NOMO-1 treated with dmso at 0.1 percent for 144 hours (cell line): ENCODE data around the gene CROCC2.
"Not testable (repeated sequence)": the region's sequence is repeated elsewhere in the genome, so short reads cannot be mapped to it uniquely, and the experiment has no call there.

Experiments
- DNase-seq: peaks from one replicate; lab custom pipeline; 2025; ENCODE audit not compliant: unreplicated experiment; lab: John Stamatoyannopoulos, UW

Gene CROCC2

GRCh38 chr2:240964704-240965295, 58.7 kb downstream of the CROCC2 start:
- DNase-seq = no peak

GRCh38 chr2:240965296-240965904, 59.3 kb downstream of the CROCC2 start:
- DNase-seq = no peak

- no peak for DNase-seq
Observed at GRCh38 chr2:240965905-240966456, 59.8 kb downstream of the CROCC2 start.

GRCh38 chr2:240966457-240966905, 60.3 kb downstream of the CROCC2 start:
- no peak for DNase-seq

- peak; percentile 23 for DNase-seq
Observed at GRCh38 chr2:240966906-240967680, 61.0 kb downstream of the CROCC2 start.

- DNase-seq = no peak
Observed at GRCh38 chr2:240967681-240968621, 61.8 kb downstream of the CROCC2 start.

- DNase-seq = no peak
Observed at GRCh38 chr2:240968731-240969624, 62.8 kb downstream of the CROCC2 start.

GRCh38 chr2:240970104-240970503, 64.0 kb downstream of the CROCC2 start:
- no peak for DNase-seq

- no peak for DNase-seq
Observed at GRCh38 chr2:240970816-240971215, 64.7 kb downstream of the CROCC2 start.

GRCh38 chr2:240972201-240972600, 66.1 kb downstream of the CROCC2 start:
- no peak for DNase-seq

- DNase-seq = no peak
Observed at GRCh38 chr2:240972636-240973521, 66.7 kb downstream of the CROCC2 start.

- DNase-seq = no peak
Observed at GRCh38 chr2:240974771-240975572, 68.8 kb downstream of the CROCC2 start.

- not testable (repeated sequence) for DNase-seq
Observed at GRCh38 chr2:240975903-240976302, 69.8 kb downstream of the CROCC2 start.

- DNase-seq = no peak
Observed at GRCh38 chr2:240981280-240981679, 75.1 kb downstream of the CROCC2 start.

GRCh38 chr2:240981871-240982800, 76.0 kb downstream of the CROCC2 start:
- DNase-seq = no peak

- no peak for DNase-seq
Observed at GRCh38 chr2:240982821-240983281, 76.7 kb downstream of the CROCC2 start.
